PC-3 (cell line): Measurements from ENCODE around the gene PCDHGB7. TPM values are rescaled to one million over a fixed set of nuclear protein-coding genes. Genes with fewer than 3 reads are reported as not detected.
"Not testable (repeated sequence)": the region's sequence is repeated elsewhere in the genome, so short reads cannot be mapped to it uniquely, and the experiment has no call there.

Experiments
- ATAC-seq: fragments of 200-7000 bp; cut with Tn5 transposase; 2 replicates; pipeline ENCODE4 v1.9.1; 2020; ENCODE audit warnings: mild to moderate bottlenecking, moderate library complexity
- BruUV-seq: library from RNA; stranded (reverse); fragments of 400-500 nt; replicated peaks from 2 replicates; lab custom pipeline; 2021; lab: Mats Ljungman, UMichigan
- CTCF ChIA-PET: fragments of 300-600 bp; sonication (Branson Sonifier 250); formaldehyde crosslinking; loops from one replicate; lab custom pipeline; 2022; ENCODE audit warnings: antibody characterized with exemption; lab: Charles Lee
- POLR2A ChIA-PET: fragments of 300-600 bp; sonication (Branson Sonifier 250); formaldehyde crosslinking; loops from one replicate; lab custom pipeline; 2022; ENCODE audit warnings: antibody characterized with exemption; ENCODE audit not compliant: unreplicated experiment; lab: Charles Lee
- DNase-seq: peaks from one replicate; pipeline ENCODE4 v3.0.0-alpha.2; 2015
- H2AFZ ChIP-seq: fragments of 300-600 bp; sonication (generic); 2 replicates; pipeline ENCODE4 v1.6.0; 2016; ENCODE audit warnings: antibody characterized with exemption, low read length
- H3F3A ChIP-seq: fragments of 300-600 bp; sonication (generic); one replicate; pipeline ENCODE4 v1.6.0; 2017; ENCODE audit warnings: antibody characterized with exemption, low read length, control low read depth, mild to moderate bottlenecking; ENCODE audit not compliant: unreplicated experiment
- H3K27ac ChIP-seq: fragments of 300-600 bp; sonication (generic); 2 replicates; pipeline ENCODE4 v1.5.1; 2016; ENCODE audit warnings: mild to moderate bottlenecking, low read length
- H3K27me3 ChIP-seq: fragments of 300-600 bp; sonication (generic); 2 replicates; pipeline ENCODE4 v1.6.1; 2016; ENCODE audit warnings: low read length, mixed read lengths
- H3K36me3 ChIP-seq: fragments of 300-600 bp; sonication (generic); 2 replicates; pipeline ENCODE4 v1.6.1; 2016; ENCODE audit warnings: low read depth, mixed run types, low read length, mixed read lengths
- H3K4me1 ChIP-seq: fragments of 300-600 bp; sonication (generic); 2 replicates; pipeline ENCODE4 v1.5.1; 2016; ENCODE audit warnings: low read length; ENCODE audit not compliant: insufficient read depth
- H3K4me2 ChIP-seq: fragments of 300-600 bp; sonication (generic); 2 replicates; pipeline ENCODE4 v1.6.0; 2016; ENCODE audit warnings: low read length
- H3K4me3 ChIP-seq: fragments of 300-600 bp; sonication (generic); 2 replicates; pipeline ENCODE4 v1.5.1; 2016; ENCODE audit warnings: mild to moderate bottlenecking, low read length, mixed read lengths
- H3K79me2 ChIP-seq: fragments of 300-600 bp; sonication (generic); 2 replicates; pipeline ENCODE4 v1.6.1; 2017; ENCODE audit warnings: low read length, mixed read lengths
- H3K9ac ChIP-seq: fragments of 300-600 bp; sonication (generic); 2 replicates; pipeline ENCODE4 v1.6.0; 2016; ENCODE audit warnings: mild to moderate bottlenecking, low read length
- H3K9me2 ChIP-seq: fragments of 300-600 bp; sonication (generic); replicated peaks from 2 replicates; pipeline ENCODE4 v1.6.1; 2016; ENCODE audit warnings: mixed run types, low read length, mixed read lengths
- H3K9me3 ChIP-seq: fragments of 300-600 bp; sonication (generic); 2 replicates; pipeline ENCODE4 v1.6.1; 2016; ENCODE audit warnings: low read length, mixed read lengths
- H4K20me1 ChIP-seq: fragments of 300-600 bp; sonication (generic); 2 replicates; pipeline ENCODE4 v1.6.1; 2016; ENCODE audit warnings: low read length, mixed read lengths
- EZH2 ChIP-seq: fragments of 300-600 bp; sonication (generic); IDR thresholded peaks from one replicate; pipeline ENCODE4 v1.6.1; 2017; ENCODE audit warnings: antibody characterized with exemption, mild to moderate bottlenecking, low read length; ENCODE audit not compliant: unreplicated experiment
- EZH2phosphoT487 ChIP-seq: fragments of 300-600 bp; sonication (generic); IDR thresholded peaks from 2 replicates; pipeline ENCODE4 v1.6.1; 2018; ENCODE audit warnings: mild to moderate bottlenecking, antibody characterized with exemption, low read length, borderline replicate concordance
- intact Hi-C: fragments of 100-400 bp; cut with micrococcal nuclease; formaldehyde crosslinking; loops from 2 replicates; pipeline ENCODE4 v1.9.0; 2023
- total RNA-seq: library from RNA; depleted of rRNA; stranded (reverse); fragments of >200 nt; gene quantifications from 2 replicates; pipeline ENCODE4 v1.2.3, GENCODE V29; 2014
- TF ChIP-seq, protein P1 (sequence below): fragments of 300-600 bp; sonication (generic); conservative IDR thresholded peaks from 2 replicates; pipeline ENCODE4 v1.5.1; 2017; ENCODE audit warnings: antibody characterized with exemption, low read depth, mild to moderate bottlenecking, low read length

Gene PCDHGB7
- total RNA-seq, 1 experiment from 2014 or later, result 0.44 TPM

GRCh38 chr5:141384471-141385267, 32.8 kb upstream of the PCDHGB7 start:
- Histone ChIP-seq H3K9me3 (0 out of 2 replicates have a peak, but pooled peaks cover 6% of the 10 kb centered on the region), H3K9ac (no peak overlapping the region)
- POLR2A ChIA-PET, result no interaction called here

DNA sequence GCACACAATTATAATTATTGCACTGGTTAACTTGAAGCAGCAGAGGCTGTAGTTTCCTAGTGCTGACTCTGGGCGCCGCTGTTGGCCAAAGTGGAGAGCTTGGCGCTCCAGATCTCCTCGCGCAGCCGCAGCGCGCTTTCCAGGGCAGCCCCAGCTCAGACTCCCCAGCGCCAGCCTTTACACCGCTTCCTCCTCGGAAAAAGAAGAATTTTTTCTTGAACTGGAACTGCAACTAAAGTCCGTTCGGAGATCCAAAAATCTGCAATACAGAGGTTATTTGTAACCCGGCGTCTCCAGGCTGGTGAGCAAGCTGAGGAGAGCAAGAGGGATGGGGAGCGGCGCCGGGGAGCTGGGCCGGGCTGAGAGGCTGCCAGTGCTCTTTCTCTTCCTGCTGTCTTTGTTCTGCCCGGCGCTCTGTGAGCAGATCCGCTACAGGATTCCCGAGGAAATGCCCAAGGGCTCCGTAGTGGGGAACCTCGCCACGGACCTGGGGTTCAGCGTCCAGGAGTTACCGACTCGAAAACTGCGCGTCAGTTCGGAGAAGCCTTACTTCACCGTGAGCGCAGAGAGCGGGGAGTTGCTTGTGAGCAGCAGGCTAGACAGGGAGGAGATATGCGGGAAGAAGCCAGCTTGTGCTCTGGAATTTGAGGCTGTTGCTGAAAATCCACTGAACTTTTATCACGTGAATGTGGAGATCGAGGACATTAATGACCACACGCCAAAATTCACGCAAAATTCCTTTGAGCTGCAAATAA, 29.7 kb upstream of the PCDHGB7 start, which contains the start of gene PCDHGB4:
PCDHGB4 (plus strand) TSS at position 142 of the 755 bp plus-strand sequence; CDS start at position 329, 187 bp downstream.
- ATAC-seq (peak; percentile 35), DNase-seq (peak; percentile 23)
- H3K4me3 ChIP-seq, H3K9me3 ChIP-seq, H3K9ac ChIP-seq, H3F3A ChIP-seq, H3K9me2 ChIP-seq, CTCF ChIA-PET, BruUV-seq, POLR2A ChIA-PET, H3K4me2 ChIP-seq, H3K27me3 ChIP-seq, H3K79me2 ChIP-seq, H3K27ac ChIP-seq, H3K4me1 ChIP-seq, H4K20me1 ChIP-seq, H2AFZ ChIP-seq, H3K36me3 ChIP-seq, intact Hi-C loops: not testable (repeated sequence)
- TF ChIP-seq, protein P1, sequence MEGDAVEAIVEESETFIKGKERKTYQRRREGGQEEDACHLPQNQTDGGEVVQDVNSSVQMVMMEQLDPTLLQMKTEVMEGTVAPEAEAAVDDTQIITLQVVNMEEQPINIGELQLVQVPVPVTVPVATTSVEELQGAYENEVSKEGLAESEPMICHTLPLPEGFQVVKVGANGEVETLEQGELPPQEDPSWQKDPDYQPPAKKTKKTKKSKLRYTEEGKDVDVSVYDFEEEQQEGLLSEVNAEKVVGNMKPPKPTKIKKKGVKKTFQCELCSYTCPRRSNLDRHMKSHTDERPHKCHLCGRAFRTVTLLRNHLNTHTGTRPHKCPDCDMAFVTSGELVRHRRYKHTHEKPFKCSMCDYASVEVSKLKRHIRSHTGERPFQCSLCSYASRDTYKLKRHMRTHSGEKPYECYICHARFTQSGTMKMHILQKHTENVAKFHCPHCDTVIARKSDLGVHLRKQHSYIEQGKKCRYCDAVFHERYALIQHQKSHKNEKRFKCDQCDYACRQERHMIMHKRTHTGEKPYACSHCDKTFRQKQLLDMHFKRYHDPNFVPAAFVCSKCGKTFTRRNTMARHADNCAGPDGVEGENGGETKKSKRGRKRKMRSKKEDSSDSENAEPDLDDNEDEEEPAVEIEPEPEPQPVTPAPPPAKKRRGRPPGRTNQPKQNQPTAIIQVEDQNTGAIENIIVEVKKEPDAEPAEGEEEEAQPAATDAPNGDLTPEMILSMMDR, result peak; percentile 31

More at GRCh38 chr5:141384471-141385267, 32.8 kb upstream of the PCDHGB7 start:
- H3K9me2 ChIP-seq, result no peaks in the 10 kb centered on the region
- H3K36me3 ChIP-seq, result no peaks in the 10 kb centered on the region
- no peak for DNase-seq
- H4K20me1 ChIP-seq, result no peaks in the 10 kb centered on the region
- H3K79me2 ChIP-seq, result no peaks in the 10 kb centered on the region
- H3K4me1 ChIP-seq, result no peaks in the 10 kb centered on the region
- intact Hi-C loops, result no loop called here
- no peaks in the 10 kb centered on the region for H3K27me3 ChIP-seq
- no peak for ATAC-seq
- CTCF ChIA-PET, result no interaction called here
- TF ChIP-seq, protein P1, result no peak
- no peak for TF ChIP-seq EZH2phosphoT487
- no peak for TF ChIP-seq EZH2
- H3K4me3 ChIP-seq, result no peak overlapping the region
- H3K27ac ChIP-seq, result no peak overlapping the region
- no peak overlapping the region for H3K4me2 ChIP-seq
- no peak overlapping the region for H2AFZ ChIP-seq
- no peaks in the 10 kb centered on the region for H3F3A ChIP-seq
- BruUV-seq, result no TSS peak

GRCh38 chr5:141388661-141389060, 28.8 kb upstream of the PCDHGB7 start:
- H3K36me3 ChIP-seq, result no peaks in the 10 kb centered on the region
- ATAC-seq, result no peak
- H3K79me2 ChIP-seq, result no peaks in the 10 kb centered on the region
- H3K4me2 ChIP-seq, result no peak overlapping the region
- no peak overlapping the region for H3K27ac ChIP-seq
- H3K9me3 ChIP-seq, result 0 out of 2 replicates have a peak, but pooled peaks cover 6% of the 10 kb centered on the region
- H3K27me3 ChIP-seq, result no peaks in the 10 kb centered on the region
- H3K4me3 ChIP-seq, result no peak overlapping the region
- H2AFZ ChIP-seq, result no peak overlapping the region
- H3K4me1 ChIP-seq, result no peaks in the 10 kb centered on the region
- H3K9me2 ChIP-seq, result no peaks in the 10 kb centered on the region
- H3K9ac ChIP-seq, result no peak overlapping the region
- TF ChIP-seq, protein P1, result no peak
- TF ChIP-seq EZH2phosphoT487 (no peak), EZH2 (no peak)
- ChIA-PET POLR2A (interaction anchor here (0.6 kb wide), 1 partner anchor 41 kb away, joined by 10 read pairs; no protein-coding TSS in a partner anchor), CTCF (no interaction called here)
- no peak for DNase-seq
- no peaks in the 10 kb centered on the region for H3F3A ChIP-seq
- BruUV-seq, result no TSS peak
- no peaks in the 10 kb centered on the region for H4K20me1 ChIP-seq
- intact Hi-C loops, result no loop called here
